GM12874 (cell line): ENCODE data around the gene PSG3.
"Not testable (repeated sequence)": the region's sequence is repeated elsewhere in the genome, so short reads cannot be mapped to it uniquely, and the experiment has no call there.

Experiments used
- TF ChIP-seq, protein P1 (sequence below): IDR thresholded peaks from 2 replicates; pipeline ENCODE4 v1.5.1; 2011; ENCODE audit warnings: low read depth, mild to moderate bottlenecking, control low read depth, low read length, moderate library complexity; ENCODE audit not compliant: insufficient read depth

PSG3 gene

DNA sequence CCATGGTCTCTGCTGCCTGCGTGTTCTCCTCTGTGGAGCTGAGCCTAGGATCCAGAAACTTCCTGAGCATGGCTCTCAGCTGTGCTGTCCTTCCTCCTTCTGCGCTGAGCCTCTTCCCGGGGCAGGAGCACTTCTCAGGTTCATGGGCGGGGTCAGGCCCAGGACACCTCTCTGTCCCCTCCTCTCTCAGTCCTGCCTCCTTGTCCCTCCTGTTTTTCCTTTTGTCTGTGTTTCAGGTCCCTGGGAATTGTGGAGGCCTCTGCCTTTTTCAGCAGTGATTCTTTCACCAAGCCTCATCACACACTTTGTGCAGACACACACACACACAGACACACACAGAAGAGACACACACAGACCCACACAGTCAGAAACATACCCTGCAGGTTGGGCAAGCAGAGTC, at the start of gene PSG3:
PSG3 (minus strand) TSS at position 101 of the 400 bp plus-strand sequence; CDS start at position 4, 97 bp downstream.
- TF ChIP-seq, protein P1, sequence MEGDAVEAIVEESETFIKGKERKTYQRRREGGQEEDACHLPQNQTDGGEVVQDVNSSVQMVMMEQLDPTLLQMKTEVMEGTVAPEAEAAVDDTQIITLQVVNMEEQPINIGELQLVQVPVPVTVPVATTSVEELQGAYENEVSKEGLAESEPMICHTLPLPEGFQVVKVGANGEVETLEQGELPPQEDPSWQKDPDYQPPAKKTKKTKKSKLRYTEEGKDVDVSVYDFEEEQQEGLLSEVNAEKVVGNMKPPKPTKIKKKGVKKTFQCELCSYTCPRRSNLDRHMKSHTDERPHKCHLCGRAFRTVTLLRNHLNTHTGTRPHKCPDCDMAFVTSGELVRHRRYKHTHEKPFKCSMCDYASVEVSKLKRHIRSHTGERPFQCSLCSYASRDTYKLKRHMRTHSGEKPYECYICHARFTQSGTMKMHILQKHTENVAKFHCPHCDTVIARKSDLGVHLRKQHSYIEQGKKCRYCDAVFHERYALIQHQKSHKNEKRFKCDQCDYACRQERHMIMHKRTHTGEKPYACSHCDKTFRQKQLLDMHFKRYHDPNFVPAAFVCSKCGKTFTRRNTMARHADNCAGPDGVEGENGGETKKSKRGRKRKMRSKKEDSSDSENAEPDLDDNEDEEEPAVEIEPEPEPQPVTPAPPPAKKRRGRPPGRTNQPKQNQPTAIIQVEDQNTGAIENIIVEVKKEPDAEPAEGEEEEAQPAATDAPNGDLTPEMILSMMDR = not testable (repeated sequence)

DNA sequence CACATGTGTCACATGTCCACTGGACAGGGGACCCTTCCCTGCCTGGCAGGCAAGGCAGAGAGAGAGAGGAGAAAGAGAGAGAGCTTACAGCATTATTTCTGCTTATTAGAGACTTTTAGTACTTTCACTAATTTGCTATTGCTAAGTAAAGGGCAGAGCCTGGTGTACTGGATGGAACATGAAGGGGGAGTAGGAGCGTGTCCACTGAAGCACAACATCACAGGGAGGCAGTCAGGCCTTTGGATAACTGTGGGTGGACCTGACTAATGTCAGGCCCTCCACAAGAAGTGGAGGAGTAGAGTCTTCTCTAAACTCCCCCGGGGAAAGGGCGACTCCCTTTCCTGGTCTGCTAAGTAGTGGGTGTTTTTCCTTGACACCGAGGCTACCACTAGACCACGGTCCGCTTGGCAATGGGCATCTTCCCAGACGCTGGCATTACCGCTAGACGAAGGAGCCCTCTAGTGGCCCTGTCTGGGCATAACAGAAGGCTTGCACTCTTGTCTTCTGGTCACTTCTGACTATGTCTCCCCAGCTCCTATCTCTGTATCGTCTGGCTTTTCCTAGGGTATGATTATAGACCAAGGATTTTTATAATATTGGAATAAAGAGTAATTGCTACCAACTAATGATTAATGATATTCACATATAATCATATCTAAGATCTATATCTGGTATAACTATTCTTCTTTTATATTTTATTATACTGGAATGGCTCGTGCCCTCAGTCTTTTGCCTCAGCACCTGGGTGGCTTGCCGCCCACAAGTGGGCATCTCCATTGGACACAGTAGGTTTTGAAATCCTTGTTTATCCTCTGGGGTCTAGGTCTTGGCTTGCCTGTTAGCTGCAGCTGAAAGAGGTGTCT, 36.7 kb upstream of the PSG3 start:
- TF ChIP-seq, protein P1 = peak; percentile 80

DNA sequence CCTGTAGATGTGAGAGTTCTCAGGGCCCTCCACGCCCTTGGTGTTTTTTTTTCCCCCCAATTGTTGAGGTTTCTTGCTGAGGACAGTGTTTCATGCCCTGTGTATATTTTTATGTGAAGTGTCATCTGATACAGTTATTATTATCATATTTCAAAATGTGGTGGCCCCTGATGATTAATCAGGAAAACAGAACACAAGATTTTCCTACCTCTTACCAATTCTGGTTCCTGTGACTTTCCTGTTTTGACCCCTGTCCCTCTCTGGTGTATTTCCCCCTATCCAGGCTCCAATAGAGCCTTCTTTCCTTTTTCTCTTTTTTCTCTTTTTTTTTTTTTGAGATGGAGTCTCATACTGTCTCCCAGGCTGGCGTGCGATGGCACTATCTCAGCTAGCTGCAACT, 24.6 kb upstream of the PSG3 start:
- TF ChIP-seq, protein P1 = no peak

DNA sequence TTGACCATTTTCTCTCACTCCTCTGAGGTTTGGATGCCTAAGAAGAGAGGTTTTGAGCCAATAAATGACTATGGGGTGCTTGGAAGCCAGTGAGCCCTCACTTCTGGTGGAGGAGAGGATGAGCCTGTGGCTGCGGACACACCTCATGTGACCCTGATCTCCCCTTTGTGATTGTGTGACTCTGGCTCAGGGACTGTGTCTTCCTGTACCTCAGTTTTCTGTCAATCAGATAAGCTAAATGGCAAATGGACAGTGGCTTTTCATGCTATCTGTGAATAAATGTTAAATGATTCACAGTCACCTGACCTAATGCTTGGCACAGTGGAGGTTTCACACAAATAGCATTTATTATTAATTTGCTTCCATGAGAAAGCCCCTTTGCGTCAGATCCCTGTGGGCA, 22.5 kb upstream of the PSG3 start:
- TF ChIP-seq, protein P1 = no peak

DNA sequence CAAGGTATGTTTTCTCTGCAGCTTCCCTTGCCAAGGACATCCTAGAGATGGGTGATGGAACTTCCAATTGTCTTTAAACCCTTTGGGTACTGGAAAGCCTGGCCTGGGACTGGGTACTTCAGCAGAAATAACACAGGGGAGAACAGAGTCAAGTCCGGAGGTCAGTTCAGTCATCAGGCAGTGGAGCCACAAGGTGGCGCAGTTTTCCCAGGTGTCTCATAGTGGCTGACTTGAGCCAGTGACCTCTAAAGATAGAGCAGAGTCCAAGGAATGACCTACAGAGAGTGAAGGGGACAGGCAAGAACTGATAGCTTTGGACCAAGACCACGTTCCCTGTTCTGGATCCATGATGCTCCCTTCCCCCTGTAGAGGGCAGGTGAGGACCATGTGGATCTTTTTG, 18.4 kb upstream of the PSG3 start:
- TF ChIP-seq, protein P1 = peak; percentile 36; the same call in 1 of the 2 replicates

DNA sequence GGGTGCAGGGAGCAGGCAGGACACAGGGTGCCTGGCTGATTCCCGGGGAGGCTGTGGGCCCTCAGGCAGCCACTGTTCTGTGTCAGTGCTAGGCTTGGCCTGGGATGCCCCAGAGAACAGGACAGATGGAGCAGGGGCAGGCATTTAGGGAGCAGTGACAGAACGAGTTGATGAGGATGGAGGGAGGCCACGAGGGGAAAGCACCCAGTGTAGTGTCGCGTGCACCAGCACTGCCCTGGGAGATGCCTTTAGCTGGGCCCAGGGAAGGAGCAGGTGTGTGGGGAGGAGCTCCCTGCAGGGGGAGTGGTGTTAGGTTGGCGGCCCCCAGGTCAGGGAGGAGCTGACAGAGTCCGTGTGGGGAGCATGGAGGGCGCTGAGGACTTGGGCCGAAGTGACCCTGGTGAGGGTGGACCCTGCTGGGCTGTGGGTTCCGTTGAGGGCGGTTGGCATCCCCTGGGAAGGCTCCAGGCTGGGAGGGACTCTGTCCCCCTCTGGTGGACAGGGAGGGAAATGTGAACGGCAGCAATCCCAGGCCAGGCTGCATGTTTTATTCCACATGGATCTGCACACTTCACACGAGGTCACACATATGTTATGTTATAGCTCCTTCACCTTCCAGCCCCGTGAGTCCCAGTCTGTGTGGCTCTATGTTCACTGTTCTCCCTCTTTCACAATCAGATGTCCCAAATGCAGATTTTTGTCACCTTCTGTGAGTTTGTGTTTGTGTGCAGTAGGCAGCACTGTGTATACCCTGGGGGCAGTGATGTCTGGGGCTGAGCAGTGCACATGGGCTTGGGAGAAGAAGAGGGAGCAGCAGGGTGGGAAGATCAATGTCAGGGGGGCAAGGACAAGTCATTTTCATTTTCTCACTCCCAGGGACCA, 1.7 kb upstream of the PSG3 start:
- TF ChIP-seq, protein P1 = peak; percentile 39; the same call in 1 of the 2 replicates

DNA sequence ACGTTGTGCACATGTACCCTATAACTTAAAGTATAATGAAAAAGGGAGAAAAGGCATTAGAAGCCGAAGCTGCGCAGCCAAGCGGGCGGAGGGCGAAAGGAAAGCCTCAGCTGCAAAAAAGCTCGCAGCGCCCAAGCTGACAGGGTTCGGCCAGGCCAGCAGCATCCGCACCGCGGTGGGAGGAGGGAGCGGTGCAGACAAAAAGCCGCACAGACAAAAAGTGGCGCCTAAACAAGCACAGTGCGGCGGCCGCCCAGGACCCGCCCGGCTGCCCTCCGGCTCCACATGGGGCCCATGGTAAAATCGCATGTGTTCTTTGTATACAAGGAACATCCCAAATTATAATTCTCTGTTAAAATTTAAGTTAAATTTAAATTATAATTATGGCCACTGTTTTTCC, 42.4 kb downstream of the PSG3 start:
- TF ChIP-seq, protein P1 = no peak
